Testis (tissue), 3 donors: ENCODE results near the gene CMTR1. TPM values are rescaled to one million over a fixed set of nuclear protein-coding genes. Genes with fewer than 3 reads are reported as not detected.

Experiments
- DNase-seq: peaks from one replicate; pipeline ENCODE4 v3.0.0-alpha.2; 2019
- H3K27ac ChIP-seq, 2 donors: fragments of 200-600 bp; sonication (generic); one replicate each; pipeline ENCODE4 v1.5.1; 2019
- H3K27me3 ChIP-seq: fragments of 200-600 bp; sonication (generic); one replicate; pipeline ENCODE4 v1.5.1; 2019
- H3K36me3 ChIP-seq: fragments of 200-600 bp; sonication (generic); one replicate; pipeline ENCODE4 v1.5.1; 2017; ENCODE audit warnings: low read depth; ENCODE audit errors: missing control alignments
- H3K4me1 ChIP-seq: fragments of 200-600 bp; sonication (generic); one replicate; pipeline ENCODE4 v1.5.1; 2019
- H3K4me3 ChIP-seq, 2 donors: fragments of 200-600 bp; sonication (generic); one replicate each; pipeline ENCODE4 v1.5.1; 2017 to 2019
- H3K9me3 ChIP-seq: fragments of 200-600 bp; sonication (generic); one replicate; pipeline ENCODE4 v1.5.1; 2017
- POLR2A ChIP-seq: fragments of 450-650 bp; IDR thresholded peaks from one replicate; pipeline ENCODE4 v1.6.1; 2017; ENCODE audit warnings: antibody characterized with exemption, mild to moderate bottlenecking, moderate library complexity
- WGBS, 2 donors: methylation state at CpG; one replicate each; pipeline ENCODE4 v1.1.5; 2018; 5-methylcytosine and 5-hydroxymethylcytosine counted together
- intact Hi-C: fragments of 100-400 bp; cut with DNase I; formaldehyde crosslinking; loops from one replicate; pipeline ENCODE4 v1.15.1; 2023; ENCODE audit warnings: low total_unique reads
- polyA plus RNA-seq: library from polyadenylated mRNA; stranded (reverse); fragments of 350-450 nt; fragmentation: Illumina TruSeq; extraction: RNeasy Lipid Tissue Mini Kit (QIAGEN cat#74804); gene quantifications from one replicate; pipeline ENCODE4 v1.2.3, GENCODE V29; 2014; ENCODE audit warnings: low read depth, low replicate concordance; ENCODE audit not compliant: insufficient read depth
- total RNA-seq, 2 donors: library from RNA; depleted of rRNA; stranded (reverse); fragments of >200 nt; gene quantifications; one replicate each; pipeline ENCODE4 v1.2.3, GENCODE V29; 2016
- TF ChIP-seq, protein P1 (sequence below), 3 experiments: fragments of 450-650 bp in 2 of 3; fragments of 200-600 bp in 1 of 3; sonication (generic) in 1 of 3; IDR thresholded peaks; one replicate each; pipeline ENCODE4 v1.5.1; 2016 to 2019; ENCODE audit warnings: antibody characterized with exemption in 3 of 3, mild to moderate bottlenecking in 2 of 3, moderate library complexity in 1 of 3

Gene CMTR1
- total and polyA plus RNA-seq, 3 donors from 2014 or later = 123 to 234 (median 231) TPM

GRCh38 chr6:37429352-37429750 is 3.7 kb upstream of the CMTR1 start:
- 88 to 97% methylated on average over 2 of the region's 2 CpGs for WGBS, 2 donors
- Histone ChIP-seq H3K4me3 (no peak overlapping the region), H3K9me3 (no peaks in the 10 kb centered on the region), H3K4me1 (no peaks in the 10 kb centered on the region), H3K36me3 (no peaks in the 10 kb centered on the region), H3K27me3 (no peaks in the 10 kb centered on the region), H3K27ac (no peak overlapping the region)
- DNase-seq = no peak
- intact Hi-C loops = no loop called here
- no peak for TF ChIP-seq POLR2A
- TF ChIP-seq, protein P1, sequence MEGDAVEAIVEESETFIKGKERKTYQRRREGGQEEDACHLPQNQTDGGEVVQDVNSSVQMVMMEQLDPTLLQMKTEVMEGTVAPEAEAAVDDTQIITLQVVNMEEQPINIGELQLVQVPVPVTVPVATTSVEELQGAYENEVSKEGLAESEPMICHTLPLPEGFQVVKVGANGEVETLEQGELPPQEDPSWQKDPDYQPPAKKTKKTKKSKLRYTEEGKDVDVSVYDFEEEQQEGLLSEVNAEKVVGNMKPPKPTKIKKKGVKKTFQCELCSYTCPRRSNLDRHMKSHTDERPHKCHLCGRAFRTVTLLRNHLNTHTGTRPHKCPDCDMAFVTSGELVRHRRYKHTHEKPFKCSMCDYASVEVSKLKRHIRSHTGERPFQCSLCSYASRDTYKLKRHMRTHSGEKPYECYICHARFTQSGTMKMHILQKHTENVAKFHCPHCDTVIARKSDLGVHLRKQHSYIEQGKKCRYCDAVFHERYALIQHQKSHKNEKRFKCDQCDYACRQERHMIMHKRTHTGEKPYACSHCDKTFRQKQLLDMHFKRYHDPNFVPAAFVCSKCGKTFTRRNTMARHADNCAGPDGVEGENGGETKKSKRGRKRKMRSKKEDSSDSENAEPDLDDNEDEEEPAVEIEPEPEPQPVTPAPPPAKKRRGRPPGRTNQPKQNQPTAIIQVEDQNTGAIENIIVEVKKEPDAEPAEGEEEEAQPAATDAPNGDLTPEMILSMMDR (IDR thresholded peaks at IDR 0.05) = no peak

GRCh38 chr6:37432590-37432915 is 468 bp upstream of the CMTR1 start:
- peak overlapping the region; percentile 95 to 99 for H3K4me3 ChIP-seq
- no peaks in the 10 kb centered on the region for H3K36me3 ChIP-seq
- H3K9me3 ChIP-seq = no peaks in the 10 kb centered on the region
- H3K27ac ChIP-seq = peak overlapping the region; percentile 91 to 95
- no peak for DNase-seq
- intact Hi-C loops = no loop called here
- TF ChIP-seq, protein P1 (IDR thresholded peaks at IDR 0.05) = no peak
- no peak for TF ChIP-seq POLR2A
- no peaks in the 10 kb centered on the region for H3K27me3 ChIP-seq
- H3K4me1 ChIP-seq = peaks cover 16% of the 10 kb centered on the region
- 7 to 8% methylated on average over 7 of the region's 7 CpGs for WGBS, 2 donors

GRCh38 chr6:37433657-37434271 is 743 bp downstream of the CMTR1 start:
- no peaks in the 10 kb centered on the region for H3K36me3 ChIP-seq
- H3K4me3 ChIP-seq = peak overlapping the region; percentile 95 to 99
- peak overlapping the region; percentile 91 to 95 for H3K27ac ChIP-seq
- H3K9me3 ChIP-seq = no peaks in the 10 kb centered on the region
- H3K4me1 ChIP-seq = peaks cover 22% of the 10 kb centered on the region
- WGBS, 2 donors = 3 to 5% methylated on average over 12 to 13 of the region's 13 CpGs
- no peaks in the 10 kb centered on the region for H3K27me3 ChIP-seq
- intact Hi-C loops = no loop called here
- peak; percentile 44 for DNase-seq
- no peak for TF ChIP-seq POLR2A
- TF ChIP-seq, protein P1 (IDR thresholded peaks at IDR 0.05) = no peak

DNA sequence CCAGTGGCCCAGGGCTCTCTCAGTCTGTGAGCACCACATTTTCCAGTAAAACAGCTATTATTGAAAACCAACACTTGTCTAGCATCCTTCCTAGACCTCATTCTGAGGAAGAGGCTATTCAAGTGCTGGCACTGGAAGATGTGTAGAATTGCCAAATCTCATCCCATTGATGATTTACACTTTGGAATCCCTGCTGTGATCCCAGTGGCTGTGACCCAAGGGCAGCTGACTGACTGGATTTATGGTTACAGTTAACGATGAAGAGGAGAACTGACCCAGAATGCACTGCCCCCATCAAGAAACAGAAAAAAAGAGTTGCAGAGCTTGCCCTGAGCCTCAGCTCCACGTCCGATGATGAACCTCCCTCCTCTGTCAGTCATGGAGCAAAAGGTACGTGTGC is 2.4 kb downstream of the CMTR1 start:
- Histone ChIP-seq H3K27me3 (no peaks in the 10 kb centered on the region), H3K36me3 (no peaks in the 10 kb centered on the region), H3K4me3 (peak overlapping the region in 1 of 2 donors; percentile 99), H3K27ac (no peak overlapping the region), H3K4me1 (peaks cover 36% of the 10 kb centered on the region), H3K9me3 (no peaks in the 10 kb centered on the region)
- WGBS, 2 donors = 50 to 61% methylated on average over 4 of the region's 4 CpGs
- no peak for DNase-seq
- TF ChIP-seq, protein P1 (IDR thresholded peaks at IDR 0.05) = no peak
- TF ChIP-seq POLR2A = no peak
- intact Hi-C loops = no loop called here

DNA sequence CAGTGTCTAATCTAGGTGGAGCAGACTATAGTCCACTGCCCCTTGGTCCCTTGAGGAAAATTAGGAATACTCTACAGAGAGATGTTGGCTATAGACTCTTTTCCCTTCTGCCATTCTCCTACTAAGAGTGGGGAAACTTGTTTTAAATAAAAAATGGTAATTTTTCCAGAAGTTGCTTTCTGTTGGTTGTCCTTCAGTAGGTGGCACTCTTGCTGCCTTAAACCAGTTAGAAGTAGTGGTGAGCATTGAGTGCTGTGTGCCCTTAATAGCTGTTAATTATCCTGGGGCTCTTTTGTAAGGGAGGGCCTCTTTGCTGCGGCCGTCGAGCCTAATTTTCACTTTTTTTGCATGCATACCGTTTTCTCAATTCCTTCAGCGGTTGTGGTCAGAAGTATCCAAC is 2.8 kb downstream of the CMTR1 start:
- 68 to 75% methylated on average over 5 of the region's 5 CpGs for WGBS, 2 donors
- no peak for TF ChIP-seq POLR2A
- TF ChIP-seq, protein P1 (IDR thresholded peaks at IDR 0.05) = no peak
- Histone ChIP-seq H3K36me3 (no peaks in the 10 kb centered on the region), H3K4me1 (peaks cover 40% of the 10 kb centered on the region), H3K4me3 (no peak overlapping the region), H3K9me3 (no peaks in the 10 kb centered on the region), H3K27me3 (no peaks in the 10 kb centered on the region), H3K27ac (no peak overlapping the region)
- no peak for DNase-seq
- intact Hi-C loops = no loop called here
